Daoy (cell line): Measurements from ENCODE around the gene CCNA1. TPM values are rescaled to one million over a fixed set of nuclear protein-coding genes. Genes with fewer than 3 reads are reported as not detected.

Experiments used
- DNase-seq: peaks from one replicate; pipeline ENCODE4 v3.0.0-alpha.2; 2015; ENCODE audit warnings: low read depth
- total RNA-seq: library from RNA; depleted of rRNA; stranded (reverse); fragments of >200 nt; shearing (Covaris generic); gene quantifications from 2 replicates; pipeline ENCODE4 v1.2.3, GENCODE V29; 2014; rRNA removed

Gene CCNA1
- total RNA-seq, 1 experiment from 2014 or later: 3.1 TPM

- DNase-seq: no peak
These were observed 21.2 kb downstream of the CCNA1 start for GRCh38 chr13:36453516-36453915.

GRCh38 chr13:36454121-36454520 is 21.8 kb downstream of the CCNA1 start:
- no peak for DNase-seq

- DNase-seq: no peak
These were observed 22.7 kb downstream of the CCNA1 start for GRCh38 chr13:36454987-36455386.

GRCh38 chr13:36456577-36456976 is 24.3 kb downstream of the CCNA1 start:
- DNase-seq: no peak

- DNase-seq: no peak
These were observed 29.2 kb downstream of the CCNA1 start for GRCh38 chr13:36461506-36461905.

GRCh38 chr13:36475468-36475867 is 43.2 kb downstream of the CCNA1 start:
- no peak for DNase-seq

- DNase-seq: no peak
These were observed 44.4 kb downstream of the CCNA1 start for GRCh38 chr13:36476661-36477060.

- no peak for DNase-seq
These were observed 48.6 kb downstream of the CCNA1 start for GRCh38 chr13:36480726-36481427.

- no peak for DNase-seq
These were observed 57.8 kb downstream of the CCNA1 start for GRCh38 chr13:36490055-36490454.

Other genes with a start within 250 kb of the CCNA1 start
- gene SOHLH2, start 217.9 kb upstream of the CCNA1 start, total RNA-seq: 0.17 and 0.24 TPM in 2 replicates
- 1.3 and 5.6 TPM in 2 replicates for gene CCDC169, start 134.7 kb upstream of the CCNA1 start, total RNA-seq
- 37.6 and 48.5 TPM in 2 replicates for gene SPART, start 86.1 kb upstream of the CCNA1 start, total RNA-seq
- not detected in 2 replicates for gene SERTM1, start 241.5 kb downstream of the CCNA1 start, total RNA-seq